Stimulated activated naive B cell treated with anti-CD40 and anti-IgM and Interleukin-4, amounts not matched to agents 10 μg/mL and 1 μg/mL and 100 μg/mL, for 72 hours (primary cell): ENCODE measurements around the gene GTPBP3.
"Not testable (repeated sequence)": the region's sequence is repeated elsewhere in the genome, so short reads cannot be mapped to it uniquely, and the experiment has no call there.

Experiments used
- ATAC-seq, 2 donors: fragments of 150-1000 bp; cut with Tn5 transposase; replicated peaks; 2 replicates each; pipeline ENCODE4 v1.10.0; 2021; ENCODE audit warnings: moderate library complexity in 1 of 2
- DNase-seq: peaks from one replicate; pipeline ENCODE4 v3.0.0; 2021
- H3K27ac Mint-ChIP-seq: one replicate; pipeline ENCODE4 v1.8.0; 2022; ENCODE audit warnings: mild to moderate bottlenecking, mixed read lengths
- H3K27me3 Mint-ChIP-seq, 2 donors: one replicate each; pipeline ENCODE4 v1.8.0; 2022; ENCODE audit warnings: mixed read lengths in 2 of 2
- H3K36me3 Mint-ChIP-seq, 2 donors: one replicate each; pipeline ENCODE4 v1.8.0; 2022; ENCODE audit warnings: mixed read lengths in 2 of 2, mild to moderate bottlenecking in 1 of 2
- H3K4me1 Mint-ChIP-seq, 2 donors: one replicate each; pipeline ENCODE4 v1.8.0; 2022; ENCODE audit warnings: mixed read lengths in 2 of 2, mild to moderate bottlenecking in 1 of 2
- H3K4me3 Mint-ChIP-seq, 2 donors: one replicate each; pipeline ENCODE4 v1.8.0; 2022; ENCODE audit warnings: mild to moderate bottlenecking in 2 of 2, mixed read lengths in 2 of 2, moderate library complexity in 1 of 2
- H3K9me3 Mint-ChIP-seq, 2 donors: one replicate each; pipeline ENCODE4 v1.8.0; 2022; ENCODE audit warnings: mixed read lengths in 2 of 2, mild to moderate bottlenecking in 1 of 2

GTPBP3 gene

GRCh38 chr19:17336872-17337674 lies at the start of gene GTPBP3:
GTPBP3 (plus strand) TSS chr19:17337553; CDS start chr19:17337612, 59 bp downstream.
- peaks cover 25 to 63% of the 10 kb centered on the region in 2 donors for H3K4me1 Mint-ChIP-seq
- ATAC-seq (peak; percentile 86 to 87), DNase-seq (peak; percentile 94)
- H3K9me3 Mint-ChIP-seq: peaks cover 0 to 3% of the 10 kb centered on the region in 2 donors
- peaks cover 5 to 8% of the 10 kb centered on the region in 2 donors for H3K27me3 Mint-ChIP-seq
- peak within 1 kb of the TSS; percentile 89 to 94 for H3K4me3 Mint-ChIP-seq
- H3K27ac Mint-ChIP-seq: peak within 1 kb of the TSS; percentile 88
- H3K36me3 Mint-ChIP-seq: peaks cover 27 to 37% of the 10 kb centered on the region in 2 donors

- Mint-ChIP-seq H3K4me3 (peak overlapping the region in 1 of 2 donors; percentile 6), H3K27me3 (no peaks in the 10 kb centered on the region), H3K4me1 (peaks cover 2 to 19% of the 10 kb centered on the region in 2 donors), H3K36me3 (peaks cover 6 to 22% of the 10 kb centered on the region in 2 donors), H3K9me3 (no peaks in the 10 kb centered on the region), H3K27ac (no peak overlapping the region)
- ATAC-seq (peak; percentile 38 to 55), DNase-seq (peak; percentile 67)
Measured at GRCh38 chr19:17289489-17289888, 47.9 kb upstream of the GTPBP3 start.

- ATAC-seq: peak; percentile 95
- Mint-ChIP-seq H3K27ac (peak overlapping the region; percentile 92), H3K27me3 (no peaks in the 10 kb centered on the region), H3K9me3 (no peaks in the 10 kb centered on the region), H3K4me1 (peaks cover 2 to 21% of the 10 kb centered on the region in 2 donors), H3K36me3 (peaks cover 3 to 13% of the 10 kb centered on the region in 2 donors), H3K4me3 (peak overlapping the region; percentile 89 to 93)
- peak; percentile 74 for DNase-seq
Measured at GRCh38 chr19:17292301-17293074, 44.9 kb upstream of the GTPBP3 start.

- ATAC-seq (no peak), DNase-seq (no peak)
- no peaks in the 10 kb centered on the region for H3K27me3 Mint-ChIP-seq
- peaks cover 3 to 11% of the 10 kb centered on the region in 2 donors for H3K36me3 Mint-ChIP-seq
- H3K4me1 Mint-ChIP-seq: peaks cover 2 to 21% of the 10 kb centered on the region in 2 donors
- no peaks in the 10 kb centered on the region for H3K9me3 Mint-ChIP-seq
- no peak overlapping the region for H3K4me3 Mint-ChIP-seq
- H3K27ac Mint-ChIP-seq: no peak overlapping the region
Measured at GRCh38 chr19:17293605-17294004, 43.7 kb upstream of the GTPBP3 start.

- Mint-ChIP-seq H3K4me1 (peaks cover 2 to 21% of the 10 kb centered on the region in 2 donors), H3K4me3 (no peak overlapping the region)
Measured at GRCh38 chr19:17294051-17294891, 43.1 kb upstream of the GTPBP3 start.

GRCh38 chr19:17295551-17295950 lies 41.8 kb upstream of the GTPBP3 start:
- H3K27me3 Mint-ChIP-seq: not testable (repeated sequence)

More at GRCh38 chr19:17294051-17294891, 43.1 kb upstream of the GTPBP3 start:
- Mint-ChIP-seq H3K9me3 (no peaks in the 10 kb centered on the region), H3K27ac (no peak overlapping the region), H3K36me3 (peaks cover 3 to 14% of the 10 kb centered on the region in 2 donors), H3K27me3 (no peaks in the 10 kb centered on the region)
- no peak for ATAC-seq
- DNase-seq: no peak

GRCh38 chr19:17296273-17296672 lies 41.1 kb upstream of the GTPBP3 start:
- H3K27ac Mint-ChIP-seq: no peak overlapping the region
- H3K27me3 Mint-ChIP-seq: no peaks in the 10 kb centered on the region
- DNase-seq (no peak), ATAC-seq (no peak)
- peaks cover 2 to 21% of the 10 kb centered on the region in 2 donors for H3K4me1 Mint-ChIP-seq
- no peak overlapping the region for H3K4me3 Mint-ChIP-seq
- no peaks in the 10 kb centered on the region for H3K9me3 Mint-ChIP-seq
- H3K36me3 Mint-ChIP-seq: peaks cover 3 to 14% of the 10 kb centered on the region in 2 donors

More at GRCh38 chr19:17295551-17295950, 41.8 kb upstream of the GTPBP3 start:
- not testable (repeated sequence) for H3K27ac Mint-ChIP-seq, H3K9me3 Mint-ChIP-seq, H3K4me3 Mint-ChIP-seq, DNase-seq, ATAC-seq
- H3K4me1 Mint-ChIP-seq: peaks cover 2 to 21% of the 10 kb centered on the region in 2 donors
- peaks cover 3 to 14% of the 10 kb centered on the region in 2 donors for H3K36me3 Mint-ChIP-seq

GRCh38 chr19:17296976-17297375 lies 40.4 kb upstream of the GTPBP3 start:
- DNase-seq (no peak), ATAC-seq (no peak)
- no peaks in the 10 kb centered on the region for H3K9me3 Mint-ChIP-seq
- peaks cover 3 to 14% of the 10 kb centered on the region in 2 donors for H3K36me3 Mint-ChIP-seq
- H3K27me3 Mint-ChIP-seq: no peaks in the 10 kb centered on the region
- H3K4me1 Mint-ChIP-seq: peaks cover 2 to 20% of the 10 kb centered on the region in 2 donors
- H3K27ac Mint-ChIP-seq: no peak overlapping the region
- H3K4me3 Mint-ChIP-seq: no peak overlapping the region

- ATAC-seq (no peak), DNase-seq (no peak)
- no peak overlapping the region for H3K4me3 Mint-ChIP-seq
- peaks cover 0 to 6% of the 10 kb centered on the region in 2 donors for H3K36me3 Mint-ChIP-seq
- no peaks in the 10 kb centered on the region for H3K9me3 Mint-ChIP-seq
- no peak overlapping the region for H3K27ac Mint-ChIP-seq
- no peaks in the 10 kb centered on the region for H3K27me3 Mint-ChIP-seq
- peaks cover 20 to 27% of the 10 kb centered on the region in 2 donors for H3K4me1 Mint-ChIP-seq
Measured at GRCh38 chr19:17300992-17301619, 36.2 kb upstream of the GTPBP3 start.

- ATAC-seq: no peak
- H3K4me1 Mint-ChIP-seq: peaks cover 26 to 32% of the 10 kb centered on the region in 2 donors
- H3K4me3 Mint-ChIP-seq: peak overlapping the region; percentile 72 to 81
- no peaks in the 10 kb centered on the region for H3K27me3 Mint-ChIP-seq
- H3K27ac Mint-ChIP-seq: no peak overlapping the region
- no peak for DNase-seq
- no peaks in the 10 kb centered on the region for H3K9me3 Mint-ChIP-seq
- H3K36me3 Mint-ChIP-seq: peaks cover 0 to 3% of the 10 kb centered on the region in 2 donors
Measured at GRCh38 chr19:17302391-17303166, 34.8 kb upstream of the GTPBP3 start.

GRCh38 chr19:17303167-17303939 lies 34.0 kb upstream of the GTPBP3 start, which contains the start of gene ABHD8:
ABHD8 (minus strand) TSS chr19:17303425; CDS start chr19:17301616, 1,809 bp downstream.
- Mint-ChIP-seq H3K27ac (peak within 1 kb of the TSS; percentile 68), H3K4me1 (peaks cover 30 to 38% of the 10 kb centered on the region in 2 donors)

GRCh38 chr19:17303940-17304267 lies 33.4 kb upstream of the GTPBP3 start:
- no peaks in the 10 kb centered on the region for H3K27me3 Mint-ChIP-seq
- H3K27ac Mint-ChIP-seq: peak overlapping the region; percentile 68
- DNase-seq (no peak), ATAC-seq (no peak)
- H3K9me3 Mint-ChIP-seq: no peaks in the 10 kb centered on the region
- H3K4me3 Mint-ChIP-seq: peak overlapping the region; percentile 72 to 81
- H3K36me3 Mint-ChIP-seq: peaks cover 0 to under 1% of the 10 kb centered on the region in 2 donors
- peaks cover 31 to 40% of the 10 kb centered on the region in 2 donors for H3K4me1 Mint-ChIP-seq

More at GRCh38 chr19:17303167-17303939, 34.0 kb upstream of the GTPBP3 start, which contains the start of gene ABHD8:
- DNase-seq (peak; percentile 93), ATAC-seq (peak; percentile 71 to 75)
- Mint-ChIP-seq H3K4me3 (peak within 1 kb of the TSS; percentile 72 to 81), H3K9me3 (no peaks in the 10 kb centered on the region), H3K36me3 (peaks cover 0 to 3% of the 10 kb centered on the region in 2 donors), H3K27me3 (no peaks in the 10 kb centered on the region)
